ENCODE results near the gene ABCC10. TPM values are rescaled to one million over a fixed set of nuclear protein-coding genes. Genes with fewer than 3 reads are reported as not detected.

Gene ABCC10
- total and polyA plus RNA-seq, 2 donors from 2014 or later = 12.0 to 30.2 TPM

GRCh38 chr6:43396408-43397149 is 30.8 kb upstream of the ABCC10 start:
- Histone ChIP-seq H3K27ac (ENCODE audit: low read depth in 2 of 2, low read length in 2 of 2) (no peak overlapping the region), H3K27me3 (ENCODE audit: control insufficient read depth, insufficient read depth, low read length) (no peaks in the 10 kb centered on the region), H3K9me3 (ENCODE audit: control insufficient read depth in 2 of 3, insufficient read depth in 1 of 3, low read length in 3 of 3) (no peaks in the 10 kb centered on the region), H3K9ac (ENCODE audit: low read length in 3 of 3) (no peak overlapping the region), H3K4me1 (ENCODE audit: control insufficient read depth in 2 of 3, insufficient read depth in 2 of 3, low read depth in 1 of 3, low read length in 3 of 3) (no peaks in the 10 kb centered on the region), H3K4me3 (ENCODE audit: low read length in 3 of 3) (no peak overlapping the region), H3K36me3 (ENCODE audit: control insufficient read depth in 2 of 3, insufficient read depth in 3 of 3, low read length in 3 of 3) (no peaks in the 10 kb centered on the region)
- intact Hi-C loops (cut with DNase I) = no loop called here
- DNase-seq = peak in 4 of 5 donors; percentile 18 to 64 (median 51)
- no peak for FAIRE-seq
- no peak for TF ChIP-seq CTCF (IDR thresholded peaks at IDR 0.05; ENCODE audit: borderline replicate concordance, extremely low read depth, insufficient read depth)

GRCh38 chr6:43399932-43400487 is 27.3 kb upstream of the ABCC10 start:
- H3K27me3 ChIP-seq (ENCODE audit: control insufficient read depth, insufficient read depth, low read length) = no peaks in the 10 kb centered on the region
- FAIRE-seq = no peak
- intact Hi-C loops (cut with DNase I) = no loop called here
- H3K4me1 ChIP-seq (ENCODE audit: control insufficient read depth in 2 of 3, insufficient read depth in 2 of 3, low read depth in 1 of 3, low read length in 3 of 3) = no peaks in the 10 kb centered on the region
- no peaks in the 10 kb centered on the region for H3K9me3 ChIP-seq (ENCODE audit: control insufficient read depth in 2 of 3, insufficient read depth in 1 of 3, low read length in 3 of 3)
- H3K27ac ChIP-seq (ENCODE audit: low read depth in 2 of 2, low read length in 2 of 2) = no peak overlapping the region
- no peak for DNase-seq
- H3K4me3 ChIP-seq (ENCODE audit: low read length in 3 of 3) = no peak overlapping the region
- no peak overlapping the region for H3K9ac ChIP-seq (ENCODE audit: low read length in 3 of 3)
- no peak for TF ChIP-seq CTCF (IDR thresholded peaks at IDR 0.05; ENCODE audit: borderline replicate concordance, extremely low read depth, insufficient read depth)
- H3K36me3 ChIP-seq (ENCODE audit: control insufficient read depth in 2 of 3, insufficient read depth in 3 of 3, low read length in 3 of 3) = no peaks in the 10 kb centered on the region

- H3K4me3 ChIP-seq (ENCODE audit: low read length in 3 of 3) = no peak overlapping the region
- no peaks in the 10 kb centered on the region for H3K27me3 ChIP-seq (ENCODE audit: control insufficient read depth, insufficient read depth, low read length)
- no peak for TF ChIP-seq CTCF (IDR thresholded peaks at IDR 0.05; ENCODE audit: borderline replicate concordance, extremely low read depth, insufficient read depth)
- FAIRE-seq = no peak
- intact Hi-C loops (cut with DNase I) = no loop called here
- H3K36me3 ChIP-seq (ENCODE audit: control insufficient read depth in 2 of 3, insufficient read depth in 3 of 3, low read length in 3 of 3) = no peaks in the 10 kb centered on the region
- no peaks in the 10 kb centered on the region for H3K4me1 ChIP-seq (ENCODE audit: control insufficient read depth in 2 of 3, insufficient read depth in 2 of 3, low read depth in 1 of 3, low read length in 3 of 3)
- no peak for DNase-seq
- H3K27ac ChIP-seq (ENCODE audit: low read depth in 2 of 2, low read length in 2 of 2) = no peak overlapping the region
- H3K9ac ChIP-seq (ENCODE audit: low read length in 3 of 3) = no peak overlapping the region
- H3K9me3 ChIP-seq (ENCODE audit: control insufficient read depth in 2 of 3, insufficient read depth in 1 of 3, low read length in 3 of 3) = no peaks in the 10 kb centered on the region
These were observed 25.6 kb upstream of the ABCC10 start for GRCh38 chr6:43401730-43402129.

All from kidney (tissue), 14 donors.